Immature natural killer cell (primary cell): ENCODE results near the gene CDC42SE1. TPM values are rescaled to one million over a fixed set of nuclear protein-coding genes. Genes with fewer than 3 reads are reported as not detected.

ENCODE experiments used
- polyA plus RNA-seq, 3 donors: library from polyadenylated mRNA; unstranded; fragments of 300-500 nt; fragmentation: Illumina TruSeq; gene quantifications; one replicate each; pipeline ENCODE4 v1.2.3, GENCODE V29; 2021

The CDC42SE1 gene
- polyA plus RNA-seq, 3 donors from 2014 or later = 129 to 177 (median 150) TPM

Other genes with a start within 250 kb of the CDC42SE1 start
- gene ARNT, start 183.0 kb downstream of the CDC42SE1 start, polyA plus RNA-seq = 10 to 100 TPM; 14.5 to 28.7 (median 17.6) TPM
- not detected for gene CTXND2, start 172.5 kb downstream of the CDC42SE1 start, polyA plus RNA-seq
- 10 to 100 TPM; 11.7 to 20.9 (median 15.3) TPM for gene SETDB1, start 133.3 kb downstream of the CDC42SE1 start, polyA plus RNA-seq
- 100 to 1,000 TPM; 138 to 200 (median 168) TPM for gene CERS2, start 84.8 kb downstream of the CDC42SE1 start, polyA plus RNA-seq
- not detected for gene ANXA9, start 77.3 kb downstream of the CDC42SE1 start, polyA plus RNA-seq
- gene MINDY1, start 52.7 kb downstream of the CDC42SE1 start, polyA plus RNA-seq = 1 to 10 TPM; 2.1 to 5.1 (median 3.6) TPM
- gene PRUNE1, start 51.2 kb downstream of the CDC42SE1 start, polyA plus RNA-seq = 10 to 100 TPM; 35.6 to 53.3 (median 40.1) TPM
- under 1 TPM in 1 of 3 donors, not detected in 2; 0.18 TPM for gene BNIPL, start 23.0 kb downstream of the CDC42SE1 start, polyA plus RNA-seq
- 1 to 10 TPM; 4.0 to 7.0 (median 4.3) TPM for gene C1orf56, start 11.9 kb downstream of the CDC42SE1 start, polyA plus RNA-seq
- 1 to 10 TPM; 4.2 to 7.9 (median 6.0) TPM for gene MLLT11, start 775 bp upstream of the CDC42SE1 start, polyA plus RNA-seq
- 10 to 100 TPM in 1 of 3 donors, 1 to 10 TPM in 2; 5.1 to 14.2 (median 5.7) TPM for gene GABPB2, start 11.1 kb upstream of the CDC42SE1 start, polyA plus RNA-seq
- gene SEMA6C, start 87.0 kb upstream of the CDC42SE1 start, polyA plus RNA-seq = 1 to 10 TPM in 1 of 3 donors, under 1 TPM in 2; 0.23 to 1.5 (median 0.54) TPM
- 10 to 100 TPM; 25.9 to 69.2 (median 32.0) TPM for gene TNFAIP8L2, start 97.0 kb upstream of the CDC42SE1 start, polyA plus RNA-seq
- gene LYSMD1, start 106.3 kb upstream of the CDC42SE1 start, polyA plus RNA-seq = under 1 TPM in 1 of 3 donors, not detected in 2; 0.29 TPM
- 100 to 1,000 TPM in 1 of 3 donors, 10 to 100 TPM in 2; 79.4 to 122 (median 96.4) TPM for gene SCNM1, start 106.5 kb upstream of the CDC42SE1 start, polyA plus RNA-seq
- gene TMOD4, start 116.4 kb upstream of the CDC42SE1 start, polyA plus RNA-seq = 1 to 10 TPM in 1 of 3 donors, not detected in 2; 1.3 TPM
- 100 to 1,000 TPM in 1 of 3 donors, 10 to 100 TPM in 2; 68.7 to 102 (median 75.5) TPM for gene VPS72, start 130.6 kb upstream of the CDC42SE1 start, polyA plus RNA-seq
- gene PIP5K1A, start 138.9 kb upstream of the CDC42SE1 start, polyA plus RNA-seq = 10 to 100 TPM; 13.6 to 20.1 (median 15.8) TPM
- 100 to 1,000 TPM; 246 to 364 (median 282) TPM for gene PSMD4, start 195.1 kb upstream of the CDC42SE1 start, polyA plus RNA-seq
- gene ZNF687, start 222.7 kb upstream of the CDC42SE1 start, polyA plus RNA-seq = 1 to 10 TPM in 2 of 3 donors, under 1 TPM in 1; 0.11 to 1.8 (median 1.5) TPM